ENCODE measurements around the gene ERGIC1. TPM values are rescaled to one million over a fixed set of nuclear protein-coding genes. Genes with fewer than 3 reads are reported as not detected.
A peak's percentile ranks its signal among the peaks of the same experiment; 100 is the strongest.

The ERGIC1 gene
- total and polyA plus RNA-seq, 10 of the 15 experiments (the other 5 are each of a cell fraction or from before 2014, with no cell fraction given): 8.8 to 104 (median 76.3) TPM

GRCh38 chr5:172932313-172933017 lies 98.4 kb downstream of the ERGIC1 start (continued):
- peak; percentile 77; the same call in 1 of the 2 replicates for TF ChIP-seq RB1 (IDR thresholded peaks at IDR 0.05; ENCODE audit: borderline replicate concordance)
- peak; percentile 50; the same call in 1 of the 2 replicates for TF ChIP-seq SMARCA5 (IDR thresholded peaks at IDR 0.05)
- no peak for TF ChIP-seq ZNF622 (IDR thresholded peaks at IDR 0.05)
- TF ChIP-seq NFYB (IDR thresholded peaks at IDR 0.05; ENCODE audit: insufficient read depth, low read depth, low read length): no peak
- peak; percentile 9; the same call in 1 of the 2 replicates for TF ChIP-seq PKNOX1 (IDR thresholded peaks at IDR 0.05)
- no peak for TF ChIP-seq ETV6 (conservative IDR thresholded peaks at IDR 0.05 in 1 of 2, IDR thresholded peaks at IDR 0.05 in 1 of 2; ENCODE audit: borderline replicate concordance in 1 of 2, low read depth in 1 of 2)

- RAD21 ChIA-PET (ENCODE audit: unreplicated experiment): interaction anchor here (1.1 to 5.9 kb wide), 7 partner anchors 144 to 234 kb away, joined by 3 to 70 read pairs (median 5); no protein-coding TSS in a partner anchor
- H3K4me3 ChIP-seq: no peak overlapping the region
- intact Hi-C loops (cut with micrococcal nuclease; ENCODE audit: unreplicated experiment): loop anchor here (2.0 to 5.0 kb wide), 2 partner anchors 162 to 456 kb away; partner anchors contain the start of gene DUSP1
- DNase-seq (ENCODE audit: low read depth, low spot score): no peak
- no peak overlapping the region for H3K4me2 ChIP-seq (ENCODE audit: control insufficient read depth, insufficient read depth)
- in situ Hi-C loops (cut with MboI): no loop called here
- POLR2A ChIA-PET: interaction anchor here (1.5 kb wide), 1 partner anchor 218 kb away, joined by 4 read pairs; no protein-coding TSS in a partner anchor
- no peak overlapping the region for H3K27ac ChIP-seq (ENCODE audit: control insufficient read depth, insufficient read depth)
- H3K79me2 ChIP-seq (ENCODE audit: control insufficient read depth, insufficient read depth, low read length): no peaks in the 10 kb centered on the region
- H3K9ac ChIP-seq (ENCODE audit: control insufficient read depth, insufficient read depth, low read length): no peak overlapping the region
- no peaks in the 10 kb centered on the region for H4K20me1 ChIP-seq (ENCODE audit: control insufficient read depth, insufficient read depth)
- peaks cover 5% of the 10 kb centered on the region; the same call in 1 of the 2 replicates for H3K4me1 ChIP-seq (ENCODE audit: control insufficient read depth, insufficient read depth, low read length)
- no peaks in the 10 kb centered on the region for H3K9me3 ChIP-seq (replicated peaks; ENCODE audit: control insufficient read depth, insufficient read depth, low read length)
- H3K36me3 ChIP-seq (ENCODE audit: control insufficient read depth in 2 of 2, insufficient read depth in 2 of 2, low read length in 1 of 2): peaks cover 0 to 11% of the 10 kb centered on the region in 2 experiments
- H3K27me3 ChIP-seq (replicated peaks in 1 of 2; ENCODE audit: control insufficient read depth in 2 of 2, insufficient read depth in 2 of 2, low read length in 1 of 2): no peaks in the 10 kb centered on the region
- CTCF ChIA-PET: interaction anchor here (0.8 to 17.2 kb wide), 18 partner anchors 9 to 236 kb away, joined by 3 to 324 read pairs (median 8); partner anchors contain the start of gene DUSP1
- BruUV-seq (replicated peaks): no TSS peak
- H2AFZ ChIP-seq (ENCODE audit: control insufficient read depth, low read depth, low read length): no peak overlapping the region
- SMC1A ChIA-PET (ENCODE audit: uncharacterized antibody, unreplicated experiment): interaction anchor here (0.6 to 7.5 kb wide), 15 partner anchors 14 to 220 kb away, joined by 3 to 92 read pairs (median 3); no protein-coding TSS in a partner anchor
- no peak for ATAC-seq
- FAIRE-seq: no peak
- WGBS (ENCODE audit: insufficient coverage, insufficient replicate concordance, low lambda C conversion rate, missing lambda C conversion rate): 85% methylated on average over 3 of the region's 4 CpGs
- TF ChIP-seq ZBED1 (IDR thresholded peaks at IDR 0.05; ENCODE audit: borderline replicate concordance) (no peak), BHLHE40 (IDR thresholded peaks at IDR 0.05; ENCODE audit: borderline replicate concordance in 1 of 2, low read depth in 2 of 2, low read length in 1 of 2) (no peak), EGR1 (IDR thresholded peaks at IDR 0.05; ENCODE audit: borderline replicate concordance in 1 of 2, low read depth in 2 of 2, low read length in 2 of 2) (no peak), FOS (IDR thresholded peaks at IDR 0.05; ENCODE audit: borderline replicate concordance, extremely low read depth, insufficient read length) (no peak), BACH1 (IDR thresholded peaks at IDR 0.05; ENCODE audit: borderline replicate concordance) (no peak), POLR2A (IDR thresholded peaks at IDR 0.05; ENCODE audit: low read depth, low read length) (no peak), MLLT1 (IDR thresholded peaks at IDR 0.05) (no peak), FOXM1 (IDR thresholded peaks at IDR 0.05; ENCODE audit: low read depth, low read length) (no peak), POLR2AphosphoS2 (IDR thresholded peaks at IDR 0.05; ENCODE audit: low read depth, low read length) (no peak), MYC (IDR thresholded peaks at IDR 0.05; ENCODE audit: insufficient read depth, insufficient read length, insufficient replicate concordance, low read length, severe bottlenecking) (no peak), RB1 (IDR thresholded peaks at IDR 0.05; ENCODE audit: borderline replicate concordance) (no peak), CBFB (IDR thresholded peaks at IDR 0.05; ENCODE audit: low read depth) (no peak), ZNF622 (IDR thresholded peaks at IDR 0.05) (no peak), KLF5 (IDR thresholded peaks at IDR 0.05; ENCODE audit: partially characterized antibody) (no peak)
Measured at GRCh38 chr5:172933238-172933637, 99.2 kb downstream of the ERGIC1 start.
